SK-N-SH treated with all-trans-retinoic acid at 6 μM for 48 hours (cell line): ENCODE data around the gene PKIG.

Source experiments
- ZC3H10 ChIP-seq: fragments of 250-450 bp; sonication (Bioruptor Pico); IDR thresholded peaks from 2 replicates; pipeline ENCODE4 v1.5.1; 2021; ENCODE audit warnings: mild to moderate bottlenecking, moderate library complexity
- ZFP30 ChIP-seq: fragments of 450-650 bp; formaldehyde crosslinking; IDR thresholded peaks from 2 replicates; pipeline ENCODE4 v1.5.0; 2022; ENCODE audit warnings: mild to moderate bottlenecking, moderate library complexity
- TF ChIP-seq, protein P1 (sequence below): fragments of 250-450 bp; sonication (Bioruptor Pico); IDR thresholded peaks from 2 replicates; pipeline ENCODE4 v1.8.0; 2020; ENCODE audit warnings: mild to moderate bottlenecking, moderate library complexity, borderline replicate concordance

DNA sequence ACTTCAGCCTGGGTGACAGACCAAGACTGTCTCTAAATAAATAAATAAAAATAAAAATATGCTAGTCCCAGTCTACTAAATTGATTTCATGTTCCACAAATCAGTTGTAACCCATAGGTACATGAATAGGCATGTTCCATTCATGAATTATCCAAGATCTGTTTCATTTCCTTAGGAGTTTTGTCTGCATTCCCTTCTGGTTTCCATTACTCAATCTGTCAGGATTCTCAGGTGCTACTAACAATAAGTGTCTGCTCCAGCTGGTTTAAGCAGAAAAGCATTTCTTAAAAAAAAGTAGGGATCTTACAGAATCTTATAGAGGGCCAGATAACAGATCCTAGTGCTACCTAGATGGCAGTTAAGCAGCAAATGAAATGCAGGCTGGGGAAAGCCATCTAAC, 15.6 kb upstream of the PKIG start:
- TF ChIP-seq, protein P1, sequence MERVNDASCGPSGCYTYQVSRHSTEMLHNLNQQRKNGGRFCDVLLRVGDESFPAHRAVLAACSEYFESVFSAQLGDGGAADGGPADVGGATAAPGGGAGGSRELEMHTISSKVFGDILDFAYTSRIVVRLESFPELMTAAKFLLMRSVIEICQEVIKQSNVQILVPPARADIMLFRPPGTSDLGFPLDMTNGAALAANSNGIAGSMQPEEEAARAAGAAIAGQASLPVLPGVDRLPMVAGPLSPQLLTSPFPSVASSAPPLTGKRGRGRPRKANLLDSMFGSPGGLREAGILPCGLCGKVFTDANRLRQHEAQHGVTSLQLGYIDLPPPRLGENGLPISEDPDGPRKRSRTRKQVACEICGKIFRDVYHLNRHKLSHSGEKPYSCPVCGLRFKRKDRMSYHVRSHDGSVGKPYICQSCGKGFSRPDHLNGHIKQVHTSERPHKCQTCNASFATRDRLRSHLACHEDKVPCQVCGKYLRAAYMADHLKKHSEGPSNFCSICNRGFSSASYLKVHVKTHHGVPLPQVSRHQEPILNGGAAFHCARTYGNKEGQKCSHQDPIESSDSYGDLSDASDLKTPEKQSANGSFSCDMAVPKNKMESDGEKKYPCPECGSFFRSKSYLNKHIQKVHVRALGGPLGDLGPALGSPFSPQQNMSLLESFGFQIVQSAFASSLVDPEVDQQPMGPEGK (CRISPR knock-in tag) = no peak
- no peak for TF ChIP-seq ZC3H10 (CRISPR knock-in tag)
- TF ChIP-seq ZFP30 (CRISPR knock-in tag) = no peak
